Activated CD4-positive, alpha-beta T cell treated with anti-CD3 and anti-CD28 coated beads for 1 hour (primary cell): ENCODE results near the gene ITIH6.

ENCODE experiments used
- DNase-seq: peaks from one replicate; pipeline ENCODE4 v3.0.0-alpha.2; 2020

The ITIH6 gene

DNA sequence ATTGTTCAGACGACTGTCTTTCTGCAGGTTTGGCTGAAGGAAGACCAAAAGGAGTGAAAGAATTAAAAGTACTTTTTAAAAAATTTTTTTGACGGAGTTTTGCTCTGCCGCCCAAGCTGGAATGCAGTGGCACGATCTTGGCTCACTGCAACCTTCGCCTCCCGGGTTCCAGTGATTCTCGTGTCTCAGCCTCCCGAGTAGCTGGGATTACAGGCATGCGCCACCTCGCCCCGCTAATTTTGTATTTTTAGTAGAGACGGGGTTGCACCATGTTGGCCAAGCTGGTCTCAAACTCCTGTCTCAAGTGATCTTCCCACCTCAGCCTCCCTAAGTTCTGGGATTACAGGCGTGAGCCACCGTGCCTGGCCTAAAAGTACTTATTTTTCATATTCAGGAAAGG, 86.3 kb downstream of the ITIH6 start:
- no peak for DNase-seq

DNA sequence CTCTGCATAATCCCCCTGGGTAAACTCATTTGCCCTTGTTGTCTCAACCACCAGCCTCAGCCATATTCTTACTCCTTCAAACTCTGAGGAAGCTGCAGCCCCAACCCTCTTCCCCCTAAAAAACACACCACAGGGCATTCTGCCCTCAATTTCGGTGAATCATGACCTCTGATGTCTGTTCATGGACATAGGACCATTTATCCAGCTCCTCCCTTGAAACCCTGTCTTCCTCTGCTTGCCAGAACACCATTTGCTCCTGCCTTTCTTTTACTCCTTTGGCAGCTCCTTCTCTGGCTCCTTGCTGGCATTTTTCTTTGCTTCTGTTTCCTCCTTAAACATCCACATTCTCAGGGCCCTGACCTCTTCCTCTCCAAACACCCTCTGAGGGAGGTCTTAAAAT, 87.1 kb downstream of the ITIH6 start:
- no peak for DNase-seq

DNA sequence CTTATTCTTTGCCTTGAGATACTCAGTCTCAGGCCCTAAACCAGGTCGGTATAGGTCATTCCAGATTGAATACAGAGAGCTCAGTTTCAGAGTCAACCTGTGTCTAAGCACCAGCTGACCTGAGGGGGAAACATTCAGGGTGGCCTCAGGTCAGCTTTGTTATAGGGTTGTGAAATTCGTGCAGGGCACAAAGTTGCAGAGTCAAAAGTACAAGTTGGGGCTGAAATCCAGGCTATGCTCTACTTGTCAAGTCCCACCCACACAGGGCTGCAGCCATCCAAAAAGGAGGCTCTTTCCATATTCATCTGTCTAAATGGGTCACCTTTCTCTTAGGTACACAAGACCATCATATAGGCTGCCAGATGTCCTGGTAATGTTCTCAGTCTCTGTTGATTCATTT, 89.7 kb downstream of the ITIH6 start:
- no peak for DNase-seq
